H9 (cell line): Measurements from ENCODE around the gene KCNMA1. TPM values are rescaled to one million over a fixed set of nuclear protein-coding genes. Genes with fewer than 3 reads are reported as not detected.

Experiments used
- DNase-seq: peaks from one replicate; pipeline ENCODE4 v3.0.0-alpha.2; 2017
- H2AFZ ChIP-seq: one replicate; pipeline ENCODE4 v1.6.1; 2013; ENCODE audit warnings: mild to moderate bottlenecking, low read length, control low read depth, moderate library complexity
- H2AK5ac ChIP-seq: 2 replicates; pipeline ENCODE4 v1.6.1; 2013; ENCODE audit warnings: low read length, control low read depth, mixed read lengths; ENCODE audit not compliant: insufficient read length
- H2BK120ac ChIP-seq: one replicate; pipeline ENCODE4 v1.6.1; 2013; ENCODE audit warnings: low read depth, mild to moderate bottlenecking, low read length, control low read depth, inconsistent platforms; ENCODE audit not compliant: poor library complexity, severe bottlenecking
- H2BK12ac ChIP-seq: 2 replicates; pipeline ENCODE4 v1.6.1; 2013; ENCODE audit warnings: low read length, control low read depth, mixed read lengths, low read depth; ENCODE audit not compliant: insufficient read length
- H2BK15ac ChIP-seq: 2 replicates; pipeline ENCODE4 v1.6.1; 2013; ENCODE audit warnings: low read depth, low read length, control low read depth
- H2BK20ac ChIP-seq: one replicate; pipeline ENCODE4 v1.6.1; 2013; ENCODE audit warnings: low read depth, mild to moderate bottlenecking, low read length, control low read depth, inconsistent platforms; ENCODE audit not compliant: poor library complexity, severe bottlenecking
- H2BK5ac ChIP-seq: 2 replicates; pipeline ENCODE4 v1.6.1; 2013; ENCODE audit warnings: low read length, control low read depth, mixed read lengths; ENCODE audit not compliant: insufficient read length
- H3K14ac ChIP-seq: 2 replicates; pipeline ENCODE4 v1.6.1; 2013; ENCODE audit warnings: low read length, control low read depth; ENCODE audit not compliant: insufficient read depth
- H3K18ac ChIP-seq: 2 replicates; pipeline ENCODE4 v1.6.1; 2013; ENCODE audit warnings: low read depth, mild to moderate bottlenecking, mixed read lengths, low read length, control low read depth; ENCODE audit not compliant: insufficient read length
- H3K23ac ChIP-seq: 2 replicates; pipeline ENCODE4 v1.6.1; 2013; ENCODE audit warnings: low read length, control low read depth, mixed read lengths, low read depth; ENCODE audit not compliant: insufficient read length
- H3K23me2 ChIP-seq: 2 replicates; pipeline ENCODE4 v1.6.1; 2013; ENCODE audit warnings: low read depth, mild to moderate bottlenecking, mixed read lengths, low read length, control low read depth; ENCODE audit not compliant: insufficient read length, poor library complexity, severe bottlenecking
- H3K27ac ChIP-seq: 2 replicates; pipeline ENCODE4 v1.5.1; 2013; ENCODE audit warnings: low read length, control low read depth, mixed read lengths, low read depth; ENCODE audit not compliant: insufficient read length
- H3K27me3 ChIP-seq: 2 replicates; pipeline ENCODE4 v1.6.1; 2013; ENCODE audit warnings: low read length, control low read depth, inconsistent platforms; ENCODE audit not compliant: insufficient read depth
- H3K4ac ChIP-seq: 2 replicates; pipeline ENCODE4 v1.6.1; 2013; ENCODE audit warnings: low read depth, mild to moderate bottlenecking, control low read depth, inconsistent platforms, low read length, moderate library complexity
- H3K4me1 ChIP-seq: 2 replicates; pipeline ENCODE4 v1.6.1; 2013; ENCODE audit warnings: low read length, control low read depth, inconsistent platforms; ENCODE audit not compliant: insufficient read depth
- H3K4me2 ChIP-seq: 2 replicates; pipeline ENCODE4 v1.6.1; 2013; ENCODE audit warnings: low read length, control low read depth, mixed read lengths; ENCODE audit not compliant: insufficient read length, insufficient read depth
- H3K56ac ChIP-seq: 2 replicates; pipeline ENCODE4 v1.6.1; 2013; ENCODE audit warnings: low read depth, mild to moderate bottlenecking, mixed read lengths, low read length, control low read depth; ENCODE audit not compliant: insufficient read length
- H3K79me1 ChIP-seq: 2 replicates; pipeline ENCODE4 v1.6.1; 2013; ENCODE audit warnings: low read depth, mild to moderate bottlenecking, moderate library complexity, low read length, control low read depth, inconsistent platforms; ENCODE audit not compliant: insufficient read depth, poor library complexity, severe bottlenecking
- H3K79me2 ChIP-seq: 2 replicates; pipeline ENCODE4 v1.6.1; 2013; ENCODE audit warnings: low read length, control low read depth, inconsistent platforms; ENCODE audit not compliant: insufficient read depth
- H3K9ac ChIP-seq: 2 replicates; pipeline ENCODE4 v1.6.1; 2013; ENCODE audit warnings: low read length, control low read depth, mixed read lengths; ENCODE audit not compliant: insufficient read length; ENCODE audit errors: extremely low read depth
- H3K9me3 ChIP-seq: one replicate; pipeline ENCODE4 v1.6.1; 2013; ENCODE audit warnings: low read depth, low read length, inconsistent platforms; ENCODE audit not compliant: control insufficient read depth
- H3T11ph ChIP-seq: one replicate; pipeline ENCODE4 v1.6.1; 2013; ENCODE audit warnings: mild to moderate bottlenecking, low read length, control low read depth, inconsistent platforms
- H4K20me1 ChIP-seq: one replicate; pipeline ENCODE4 v1.6.1; 2013; ENCODE audit not compliant: control insufficient read depth, insufficient read length, insufficient read depth
- H4K5ac ChIP-seq: 2 replicates; pipeline ENCODE4 v1.6.1; 2013; ENCODE audit warnings: low read depth, mild to moderate bottlenecking, mixed read lengths, low read length, control low read depth; ENCODE audit not compliant: insufficient read length
- H4K8ac ChIP-seq: replicated peaks from 2 replicates; pipeline ENCODE4 v1.6.1; 2013; ENCODE audit warnings: low read length, control low read depth, mixed read lengths, low read depth; ENCODE audit not compliant: insufficient read length
- H4K91ac ChIP-seq: 2 replicates; pipeline ENCODE4 v1.6.1; 2013; ENCODE audit warnings: low read depth, mild to moderate bottlenecking, moderate library complexity, mixed read lengths, low read length, control low read depth; ENCODE audit not compliant: insufficient read length
- H3K27ac Mint-ChIP-seq, 3 experiments: 2 replicates in 2 of 3; 3 replicates in 1 of 3; pipeline ENCODE4 v1.8.0; 2020 to 2021; ENCODE audit warnings: mixed read lengths in 3 of 3, mild to moderate bottlenecking in 1 of 3, moderate library complexity in 1 of 3
- H3K27me3 Mint-ChIP-seq: 2 replicates; pipeline ENCODE4 v1.8.0; 2021; ENCODE audit warnings: low read depth, mild to moderate bottlenecking, moderate library complexity, mixed read lengths
- H3K36me3 Mint-ChIP-seq, 3 experiments: 2 replicates in 2 of 3; 3 replicates in 1 of 3; pipeline ENCODE4 v1.8.0; 2020 to 2021; ENCODE audit warnings: low read depth in 3 of 3, mixed read lengths in 3 of 3; ENCODE audit not compliant: insufficient read depth in 1 of 3
- H3K4me1 Mint-ChIP-seq, 2 experiments: 2 replicates each; pipeline ENCODE4 v1.8.0; 2020; ENCODE audit warnings: mixed read lengths in 2 of 2
- H3K4me3 Mint-ChIP-seq, 2 experiments: 2 replicates in 1 of 2; 3 replicates in 1 of 2; pipeline ENCODE4 v1.8.0; 2020 to 2021; ENCODE audit warnings: mild to moderate bottlenecking in 2 of 2, mixed read lengths in 2 of 2, moderate library complexity in 1 of 2
- H3K9me3 Mint-ChIP-seq, 2 experiments: 2 replicates in 1 of 2; 3 replicates in 1 of 2; pipeline ENCODE4 v1.8.0; 2020; ENCODE audit warnings: mild to moderate bottlenecking in 2 of 2, mixed read lengths in 2 of 2, moderate library complexity in 1 of 2
- CTCF ChIP-seq: fragments of 200-600 bp; sonication (generic); conservative IDR thresholded peaks from 3 replicates; pipeline ENCODE4 v1.8.0; 2021; ENCODE audit warnings: antibody characterized with exemption, mild to moderate bottlenecking
- WGBS: extraction: QIAGEN DNeasy Blood & Tissue Kit; methylation state at CpG from one replicate; pipeline ENCODE4 v1.1.7; 2013; ENCODE audit warnings: missing lambda C conversion rate, low lambda C conversion rate, mixed read lengths; ENCODE audit not compliant: insufficient read length; ENCODE audit errors: extremely low coverage; 5-methylcytosine and 5-hydroxymethylcytosine counted together
- total RNA-seq: library from RNA; stranded (reverse); gene quantifications from 2 replicates; pipeline ENCODE4 v1.2.1, GENCODE V29; 2021

Gene KCNMA1
- total RNA-seq, 1 experiment from 2014 or later = 2.0 TPM

DNA sequence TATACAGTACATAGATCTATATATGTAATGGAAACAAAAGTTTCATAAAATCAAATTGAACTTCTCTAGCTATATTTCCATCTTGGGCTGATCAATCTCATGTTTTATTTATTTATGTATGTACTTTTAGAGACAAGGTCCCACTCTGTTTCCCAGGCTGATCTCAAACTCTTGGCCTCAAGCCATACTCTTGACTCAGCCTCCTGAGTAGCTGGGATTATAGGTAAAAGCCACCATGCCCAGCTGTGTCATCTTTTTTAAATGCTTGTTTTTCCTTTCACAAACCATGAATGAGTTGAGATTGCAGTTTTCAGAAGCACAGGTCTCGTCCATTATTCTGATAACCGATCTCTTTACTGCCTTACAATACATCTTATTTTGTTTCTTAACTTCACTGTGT is 400.9 kb downstream of the KCNMA1 start:
- Histone ChIP-seq H3K4me2 (no peak overlapping the region), H3K23ac (no peak overlapping the region), H2BK120ac (no peak overlapping the region), H3K23me2 (no peaks in the 10 kb centered on the region), H3K56ac (no peak overlapping the region), H3K14ac (no peak overlapping the region), H3K79me1 (no peaks in the 10 kb centered on the region), H2BK12ac (no peak overlapping the region), H3K9me3 (no peaks in the 10 kb centered on the region), H3K4ac (no peak overlapping the region), H3K4me1 (no peaks in the 10 kb centered on the region), H4K5ac (no peak overlapping the region), H4K91ac (no peak overlapping the region), H2AFZ (no peak overlapping the region), H4K8ac (no peak overlapping the region), H3K18ac (no peak overlapping the region), H2BK15ac (no peak overlapping the region), H2BK5ac (no peak overlapping the region), H3K9ac (no peak overlapping the region), H3K79me2 (no peaks in the 10 kb centered on the region), H3K27ac (no peak overlapping the region), H2BK20ac (no peak overlapping the region), H2AK5ac (no peak overlapping the region), H4K20me1 (no peaks in the 10 kb centered on the region), H3K27me3 (no peaks in the 10 kb centered on the region), H3T11ph (no peak overlapping the region)
- Mint-ChIP-seq H3K4me3 (no peak overlapping the region), H3K4me1 (no peaks in the 10 kb centered on the region), H3K9me3 (peaks cover 5% of the 10 kb centered on the region in 2 experiments; a peak in 4 of 5 replicates), H3K27me3 (peaks cover 6% of the 10 kb centered on the region; the same call in 1 of the 2 replicates), H3K27ac (no peak overlapping the region), H3K36me3 (peaks cover 0 to 4% (median 2%) of the 10 kb centered on the region in 3 experiments; a peak in 3 of 7 replicates)
- TF ChIP-seq CTCF = no peak
- no peak for DNase-seq
- WGBS = no CpG with 5 or more reads among the region's 2 CpGs
